SU-DHL-6 (cell line): ENCODE data around the gene KCTD10.

ENCODE experiments used
- EZH2phosphoT487 ChIP-seq: fragments of 200-600 bp; sonication (generic), shearing (Covaris generic); conservative IDR thresholded peaks from 2 replicates; pipeline ENCODE4 v1.6.1; 2018; ENCODE audit warnings: mild to moderate bottlenecking, antibody characterized with exemption, low read length, moderate library complexity, mixed read lengths
- TF ChIP-seq, protein P1 (sequence below): fragments of 200-600 bp; sonication (generic); IDR thresholded peaks from one replicate; pipeline ENCODE4 v1.5.1; 2017; ENCODE audit warnings: antibody characterized with exemption, mild to moderate bottlenecking, low read length, moderate library complexity; ENCODE audit not compliant: insufficient read depth, poor library complexity, severe bottlenecking

DNA sequence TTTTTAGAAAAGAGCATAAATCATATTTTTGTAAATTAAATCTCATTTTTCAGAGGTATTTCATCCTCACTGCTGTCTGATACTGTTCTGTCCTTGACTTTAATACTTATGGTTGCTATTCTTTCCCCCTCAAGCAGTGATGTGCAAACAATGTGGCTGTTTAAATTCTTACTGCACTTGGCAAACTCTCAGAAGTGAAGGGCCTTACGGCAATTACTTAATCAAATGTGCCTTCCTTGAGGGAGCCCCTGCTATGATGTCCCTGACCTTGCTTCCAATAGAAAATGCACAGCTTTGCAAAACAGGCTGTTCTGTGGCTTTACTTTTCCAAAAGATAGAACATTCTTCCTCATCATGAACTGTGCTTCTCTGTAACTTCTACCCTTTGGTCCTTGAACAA, 35.5 kb upstream of the KCTD10 start:
- TF ChIP-seq, protein P1, sequence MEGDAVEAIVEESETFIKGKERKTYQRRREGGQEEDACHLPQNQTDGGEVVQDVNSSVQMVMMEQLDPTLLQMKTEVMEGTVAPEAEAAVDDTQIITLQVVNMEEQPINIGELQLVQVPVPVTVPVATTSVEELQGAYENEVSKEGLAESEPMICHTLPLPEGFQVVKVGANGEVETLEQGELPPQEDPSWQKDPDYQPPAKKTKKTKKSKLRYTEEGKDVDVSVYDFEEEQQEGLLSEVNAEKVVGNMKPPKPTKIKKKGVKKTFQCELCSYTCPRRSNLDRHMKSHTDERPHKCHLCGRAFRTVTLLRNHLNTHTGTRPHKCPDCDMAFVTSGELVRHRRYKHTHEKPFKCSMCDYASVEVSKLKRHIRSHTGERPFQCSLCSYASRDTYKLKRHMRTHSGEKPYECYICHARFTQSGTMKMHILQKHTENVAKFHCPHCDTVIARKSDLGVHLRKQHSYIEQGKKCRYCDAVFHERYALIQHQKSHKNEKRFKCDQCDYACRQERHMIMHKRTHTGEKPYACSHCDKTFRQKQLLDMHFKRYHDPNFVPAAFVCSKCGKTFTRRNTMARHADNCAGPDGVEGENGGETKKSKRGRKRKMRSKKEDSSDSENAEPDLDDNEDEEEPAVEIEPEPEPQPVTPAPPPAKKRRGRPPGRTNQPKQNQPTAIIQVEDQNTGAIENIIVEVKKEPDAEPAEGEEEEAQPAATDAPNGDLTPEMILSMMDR = no peak
- TF ChIP-seq EZH2phosphoT487 = no peak
